PC-9 (cell line): ENCODE results near the gene DTX1. TPM values are rescaled to one million over a fixed set of nuclear protein-coding genes. Genes with fewer than 3 reads are reported as not detected.

Experiments used
- BruUV-seq: library from RNA; stranded (reverse); fragments of 400-500 nt; replicated peaks from 2 replicates; lab custom pipeline; 2021; lab: Mats Ljungman, UMichigan
- CTCF ChIA-PET: fragments of 300-600 bp; sonication (Branson Sonifier 250); formaldehyde crosslinking; loops from one replicate; lab custom pipeline; 2022; ENCODE audit warnings: antibody characterized with exemption; lab: Charles Lee
- POLR2A ChIA-PET: fragments of 300-600 bp; sonication (Branson Sonifier 250); formaldehyde crosslinking; loops from one replicate; lab custom pipeline; 2022; ENCODE audit warnings: antibody characterized with exemption; ENCODE audit not compliant: unreplicated experiment; lab: Charles Lee
- DNase-seq, 2 experiments: peaks; one replicate each; pipeline versions ENCODE4 v3.0.0 to v3.0.0-alpha.2; 2015 to 2022; ENCODE audit warnings: mixed read lengths in 1 of 2
- H2AFZ ChIP-seq: fragments of 200-600 bp; sonication (generic); 2 replicates; pipeline ENCODE4 v1.8.1; 2017; ENCODE audit warnings: antibody characterized with exemption
- H3F3A ChIP-seq: fragments of 200-600 bp; sonication (generic); 2 replicates; pipeline ENCODE4 v1.8.1; 2017; ENCODE audit warnings: antibody characterized with exemption, mild to moderate bottlenecking, low read depth; ENCODE audit not compliant: insufficient read depth
- H3K27ac ChIP-seq: fragments of 200-600 bp; sonication (generic); 2 replicates; pipeline ENCODE4 v1.6.1; 2016; ENCODE audit warnings: mixed run types
- H3K27me3 ChIP-seq: fragments of 200-600 bp; sonication (generic); 2 replicates; pipeline ENCODE4 v1.6.1; 2016; ENCODE audit warnings: low read depth, mixed run types; ENCODE audit not compliant: insufficient read depth
- H3K36me3 ChIP-seq: fragments of 200-600 bp; sonication (generic); 2 replicates; pipeline ENCODE4 v1.6.1; 2016; ENCODE audit warnings: low read depth, mixed run types
- H3K4me1 ChIP-seq: fragments of 200-600 bp; sonication (generic); replicated peaks from 2 replicates; pipeline ENCODE4 v1.6.1; 2016; ENCODE audit warnings: mixed run types; ENCODE audit not compliant: insufficient read depth
- H3K4me2 ChIP-seq: fragments of 200-600 bp; sonication (generic); 2 replicates; pipeline ENCODE4 v1.6.1; 2017; ENCODE audit warnings: mixed run types
- H3K4me3 ChIP-seq: fragments of 200-600 bp; sonication (generic); 2 replicates; pipeline ENCODE4 v1.6.1; 2016; ENCODE audit warnings: mixed run types
- H3K79me2 ChIP-seq: fragments of 200-600 bp; sonication (generic); 2 replicates; pipeline ENCODE4 v1.6.1; 2017; ENCODE audit warnings: low read depth, mixed run types
- H3K9me2 ChIP-seq: fragments of 200-600 bp; sonication (generic); 2 replicates; pipeline ENCODE4 v1.8.1; 2017; ENCODE audit warnings: mild to moderate bottlenecking; ENCODE audit not compliant: insufficient read depth
- H3K9me3 ChIP-seq: fragments of 200-600 bp; sonication (generic); 2 replicates; pipeline ENCODE4 v1.8.1; 2016; ENCODE audit warnings: low read depth; ENCODE audit not compliant: insufficient read depth
- H4K20me1 ChIP-seq: fragments of 200-600 bp; sonication (generic); 2 replicates; pipeline ENCODE4 v1.8.1; 2017; ENCODE audit not compliant: insufficient read depth
- EZH2 ChIP-seq: fragments of 200-600 bp; sonication (generic); IDR thresholded peaks from 2 replicates; pipeline ENCODE4 v1.8.0; 2017; ENCODE audit warnings: antibody characterized with exemption, low read depth
- intact Hi-C: fragments of 100-400 bp; cut with micrococcal nuclease; formaldehyde crosslinking; loops from one replicate; pipeline ENCODE4 v1.10.0; 2022; ENCODE audit not compliant: unreplicated experiment
- total RNA-seq: library from RNA; stranded (reverse); gene quantifications from 2 replicates; pipeline ENCODE4 v1.2.3, GENCODE V29; 2021
- TF ChIP-seq, protein P1 (sequence below): fragments of 200-600 bp; sonication (generic); conservative IDR thresholded peaks from 2 replicates; pipeline ENCODE4 v1.6.1; 2017; ENCODE audit warnings: mixed run types, antibody characterized with exemption, mild to moderate bottlenecking, moderate library complexity

The DTX1 gene
- total RNA-seq, 1 experiment from 2014 or later = 0.13 TPM

DNA sequence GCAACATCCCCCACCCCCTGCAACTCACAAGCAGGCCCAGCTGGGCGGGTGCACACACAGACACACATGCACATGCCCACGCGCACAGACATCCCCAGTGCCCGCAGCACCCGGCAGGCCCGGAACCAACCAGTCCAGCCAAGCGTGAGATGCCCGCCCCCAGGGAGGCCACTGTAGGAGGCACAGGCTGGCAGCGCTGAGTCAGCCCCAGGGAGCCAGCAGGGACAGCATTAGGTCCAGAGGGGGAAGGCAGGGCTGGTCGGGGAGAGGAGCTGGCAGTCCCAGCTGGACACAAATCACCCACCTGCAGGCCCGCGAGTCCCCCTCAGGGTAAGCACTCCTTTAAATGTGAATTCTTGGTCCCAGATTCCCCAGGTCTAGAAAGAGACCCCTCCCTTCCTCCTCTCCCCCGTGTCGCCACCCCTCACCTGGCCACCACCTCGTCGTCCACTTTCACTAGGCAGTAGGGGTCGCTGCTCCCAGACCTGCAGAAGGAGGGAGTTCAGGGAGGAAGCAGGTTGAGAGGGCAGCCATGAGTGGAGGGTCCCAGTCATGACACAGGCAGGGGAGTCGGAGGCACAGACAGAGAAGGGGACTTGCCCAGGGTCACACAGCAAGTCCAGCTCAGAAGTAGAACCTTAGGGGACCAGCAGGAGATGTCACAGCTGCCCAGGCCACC, 74.1 kb downstream of the DTX1 start:
- H3K36me3 ChIP-seq = no peaks in the 10 kb centered on the region
- H3K4me3 ChIP-seq = no peak overlapping the region
- H4K20me1 ChIP-seq = no peaks in the 10 kb centered on the region; the same call in 1 of the 2 replicates
- DNase-seq = peak in 1 of 2 experiments; percentile 27
- intact Hi-C loops = no loop called here
- no peak overlapping the region for H3K4me2 ChIP-seq
- H2AFZ ChIP-seq = no peak overlapping the region
- no peaks in the 10 kb centered on the region for H3K27me3 ChIP-seq
- ChIA-PET CTCF (interaction anchor here (0.6 kb wide), 1 partner anchor 9 kb away, joined by 4 read pairs; no protein-coding TSS in a partner anchor), POLR2A (no interaction called here)
- no peaks in the 10 kb centered on the region for H3K9me2 ChIP-seq
- H3K4me1 ChIP-seq = peaks cover 17% of the 10 kb centered on the region
- H3K9me3 ChIP-seq = no peaks in the 10 kb centered on the region
- H3F3A ChIP-seq = no peaks in the 10 kb centered on the region
- H3K79me2 ChIP-seq = peaks cover 15% of the 10 kb centered on the region
- H3K27ac ChIP-seq = no peak overlapping the region
- TF ChIP-seq, protein P1, sequence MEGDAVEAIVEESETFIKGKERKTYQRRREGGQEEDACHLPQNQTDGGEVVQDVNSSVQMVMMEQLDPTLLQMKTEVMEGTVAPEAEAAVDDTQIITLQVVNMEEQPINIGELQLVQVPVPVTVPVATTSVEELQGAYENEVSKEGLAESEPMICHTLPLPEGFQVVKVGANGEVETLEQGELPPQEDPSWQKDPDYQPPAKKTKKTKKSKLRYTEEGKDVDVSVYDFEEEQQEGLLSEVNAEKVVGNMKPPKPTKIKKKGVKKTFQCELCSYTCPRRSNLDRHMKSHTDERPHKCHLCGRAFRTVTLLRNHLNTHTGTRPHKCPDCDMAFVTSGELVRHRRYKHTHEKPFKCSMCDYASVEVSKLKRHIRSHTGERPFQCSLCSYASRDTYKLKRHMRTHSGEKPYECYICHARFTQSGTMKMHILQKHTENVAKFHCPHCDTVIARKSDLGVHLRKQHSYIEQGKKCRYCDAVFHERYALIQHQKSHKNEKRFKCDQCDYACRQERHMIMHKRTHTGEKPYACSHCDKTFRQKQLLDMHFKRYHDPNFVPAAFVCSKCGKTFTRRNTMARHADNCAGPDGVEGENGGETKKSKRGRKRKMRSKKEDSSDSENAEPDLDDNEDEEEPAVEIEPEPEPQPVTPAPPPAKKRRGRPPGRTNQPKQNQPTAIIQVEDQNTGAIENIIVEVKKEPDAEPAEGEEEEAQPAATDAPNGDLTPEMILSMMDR = no peak
- no TSS peak for BruUV-seq

- CTCF ChIA-PET = no interaction called here
These were observed 75.0 kb downstream of the DTX1 start for GRCh38 chr12:113131556-113131955.

DNA sequence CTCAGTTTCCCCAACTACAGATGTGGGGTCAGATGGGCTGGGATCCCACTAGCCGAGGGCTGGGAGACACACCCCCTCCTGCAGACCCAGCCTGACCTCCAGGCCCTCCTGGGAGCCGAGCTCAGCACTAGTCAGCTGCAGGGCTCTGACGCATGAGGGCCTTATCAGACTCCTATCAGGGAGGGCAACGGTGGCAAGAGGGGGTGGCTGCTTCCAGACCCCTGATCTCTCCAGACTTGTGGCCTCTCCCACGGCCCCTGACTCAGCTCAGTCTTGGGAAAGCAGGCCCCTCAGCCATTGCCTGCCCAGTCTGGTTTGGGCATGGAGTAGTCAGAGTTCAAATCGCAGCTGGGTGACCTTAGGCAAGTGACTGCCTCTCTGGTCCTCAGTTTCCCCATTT, 76.5 kb downstream of the DTX1 start:
- Histone ChIP-seq H3K4me1 (peaks cover 38% of the 10 kb centered on the region), H3K27ac (no peak overlapping the region), H3F3A (peaks cover 23% of the 10 kb centered on the region), H3K4me2 (peak overlapping the region; percentile 90; the same call in 1 of the 2 replicates), H3K79me2 (peaks cover 15% of the 10 kb centered on the region), H3K36me3 (no peaks in the 10 kb centered on the region), H3K27me3 (no peaks in the 10 kb centered on the region), H2AFZ (no peak overlapping the region), H4K20me1 (no peaks in the 10 kb centered on the region; the same call in 1 of the 2 replicates), H3K9me3 (no peaks in the 10 kb centered on the region), H3K9me2 (no peaks in the 10 kb centered on the region), H3K4me3 (no peak overlapping the region)
- BruUV-seq = no TSS peak
- no peak for DNase-seq
- CTCF ChIA-PET = no interaction called here
- no peak for TF ChIP-seq EZH2
- TF ChIP-seq, protein P1 = no peak
- POLR2A ChIA-PET = interaction anchor here (0.5 kb wide), 1 partner anchor 11 kb away, joined by 6 read pairs; no protein-coding TSS in a partner anchor
- intact Hi-C loops = no loop called here

More at GRCh38 chr12:113131556-113131955, 75.0 kb downstream of the DTX1 start:
- peaks cover 25% of the 10 kb centered on the region for H3K4me1 ChIP-seq
- H2AFZ ChIP-seq = no peak overlapping the region
- BruUV-seq = no TSS peak
- no peaks in the 10 kb centered on the region for H3K36me3 ChIP-seq
- intact Hi-C loops = no loop called here
- no peak overlapping the region for H3K27ac ChIP-seq
- no peak overlapping the region for H3K4me2 ChIP-seq
- no peaks in the 10 kb centered on the region; the same call in 1 of the 2 replicates for H4K20me1 ChIP-seq
- POLR2A ChIA-PET = no interaction called here
- H3K79me2 ChIP-seq = peaks cover 15% of the 10 kb centered on the region
- TF ChIP-seq EZH2 = no peak
- TF ChIP-seq, protein P1 = no peak
- H3K9me2 ChIP-seq = no peaks in the 10 kb centered on the region
- DNase-seq = no peak
- no peaks in the 10 kb centered on the region for H3K9me3 ChIP-seq
- no peaks in the 10 kb centered on the region for H3K27me3 ChIP-seq
- peaks cover 8% of the 10 kb centered on the region for H3F3A ChIP-seq
- no peak overlapping the region for H3K4me3 ChIP-seq
